Ovary (tissue), 10 donors: ENCODE measurements around the gene SNRNP48. TPM values are rescaled to one million over a fixed set of nuclear protein-coding genes. Genes with fewer than 3 reads are reported as not detected.

Source experiments
- DNase-seq, 5 donors: peaks; one replicate each; pipeline ENCODE4 v3.0.0-alpha.2; 2019 to 2020
- H3K27ac ChIP-seq, 2 donors: fragments of 200-600 bp; one replicate each; pipeline versions ENCODE4 v1.5.1 to v1.8.0; 2019 to 2022
- H3K27me3 ChIP-seq: fragments of 200-600 bp; one replicate; pipeline ENCODE4 v1.8.0; 2022
- H3K36me3 ChIP-seq: fragments of 200-600 bp; sonication (generic); one replicate; pipeline ENCODE4 v1.5.1; 2019
- H3K4me1 ChIP-seq: one replicate; pipeline ENCODE4 v1.8.1; 2013; ENCODE audit warnings: mild to moderate bottlenecking, moderate library complexity; ENCODE audit not compliant: insufficient read depth
- H3K4me3 ChIP-seq: fragments of 200-600 bp; sonication (generic); one replicate; pipeline ENCODE4 v1.5.1; 2017
- H3K9me3 ChIP-seq, 2 donors: fragments of 200-600 bp in 1 of 2; sonication (generic) in 1 of 2; one replicate each; pipeline versions ENCODE4 v1.5.1 to v1.8.1; 2013 to 2019; ENCODE audit warnings: mild to moderate bottlenecking in 1 of 2, moderate library complexity in 1 of 2
- EP300 ChIP-seq: sonication (generic); formaldehyde crosslinking; IDR thresholded peaks from one replicate; pipeline ENCODE4 v1.6.1; 2017; ENCODE audit warnings: antibody characterized with exemption
- POLR2A ChIP-seq: fragments of 450-650 bp; IDR thresholded peaks from one replicate; pipeline ENCODE4 v1.6.1; 2017; ENCODE audit warnings: antibody characterized with exemption, mild to moderate bottlenecking, moderate library complexity
- WGBS, 3 donors: extraction: QIAGEN DNeasy Blood & Tissue Kit in 1 of 3; methylation state at CpG; one replicate each; pipeline versions ENCODE4 v1.1.5 to v1.1.7; 2013 to 2017; 5-methylcytosine and 5-hydroxymethylcytosine counted together
- intact Hi-C, 4 donors: fragments of 100-400 bp; cut with DNase I; formaldehyde crosslinking; loops; one replicate each; pipeline versions ENCODE4 v1.11.0 to v1.15.1; 2022 to 2023
- long read RNA-seq, 3 donors: library from polyadenylated mRNA in 2 of 3; unstranded in 2 of 3; transcript quantifications; one replicate each; pipeline ENCODE4 v2.0.0 and lab custom pipeline, GENCODE V29; 2021 to 2026
- polyA plus RNA-seq, 2 donors: library from polyadenylated mRNA; stranded (reverse); fragments of 200-250 nt in 1 of 2; fragments of 350-450 nt in 1 of 2; fragmentation: Illumina TruSeq in 1 of 2; extraction: RNeasy Lipid Tissue Mini Kit (QIAGEN cat#74804) in 1 of 2; gene quantifications; one replicate each; pipeline ENCODE4 v1.2.3, GENCODE V29; 2013 to 2014
- total RNA-seq, 7 donors: library from RNA; depleted of rRNA in 2 of 7; stranded (reverse); fragments of >200 nt in 2 of 7; fragmentation: NEBNext Ultra II Directional in 3 of 7; extraction: Animal tissue kit (Norgen Biotek cat#: 25700) in 3 of 7; gene quantifications; one replicate each; pipeline versions ENCODE4 v1.1.0 to v1.2.4, GENCODE V29; 2016 to 2023
- TF ChIP-seq, protein P1 (sequence below), 3 donors: fragments of 450-650 bp in 2 of 3; fragments of 200-600 bp in 1 of 3; IDR thresholded peaks; one replicate each; pipeline versions ENCODE4 v1.5.1 to v1.8.0; 2016 to 2022; ENCODE audit warnings: antibody characterized with exemption in 3 of 3, mild to moderate bottlenecking in 1 of 3
- donor health status: DM: no; HTN: no; CAD: no; lungs with moderate emphysema.
- donor health status: DM: no; HTN: no; CAD: no.
- donor health status: Bipolar disorder and iron deficiency.
- donor health status: DM: yes; HTN: yes; CAD: no.
- donor health status: DM: no; HTN: no; CAD: no.
- donor health status: DM: yes; HTN: yes; CAD: no.

The SNRNP48 gene, protein sequence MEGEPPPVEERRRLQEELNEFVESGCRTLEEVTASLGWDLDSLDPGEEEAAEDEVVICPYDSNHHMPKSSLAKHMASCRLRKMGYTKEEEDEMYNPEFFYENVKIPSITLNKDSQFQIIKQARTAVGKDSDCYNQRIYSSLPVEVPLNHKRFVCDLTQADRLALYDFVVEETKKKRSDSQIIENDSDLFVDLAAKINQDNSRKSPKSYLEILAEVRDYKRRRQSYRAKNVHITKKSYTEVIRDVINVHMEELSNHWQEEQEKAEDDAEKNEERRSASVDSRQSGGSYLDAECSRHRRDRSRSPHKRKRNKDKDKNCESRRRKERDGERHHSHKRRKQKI
- 10 to 100 TPM in 6 of 7 donors, 1 to 10 TPM in 1; 8.6 to 19.6 (median 12.3) TPM for total RNA-seq
- 10 to 100 TPM in 1 of 2 donors, 1 to 10 TPM in 1; 9.8 to 11.7 TPM for polyA plus RNA-seq
- long read RNA-seq, donor 1, full-length matches to known transcripts: 1 of 9 reads
- long read RNA-seq, donor 1, partial matches to known transcripts: 5 of 9 reads
- long read RNA-seq, donor 1, other reads (novel, unspliced or antisense): 3 of 9 reads
- long read RNA-seq, donor 2: 0 reads
- long read RNA-seq, donor 3, full-length matches to known transcripts: 3 of 7 reads
- long read RNA-seq, donor 3, partial matches to known transcripts: 0 of 7 reads
- long read RNA-seq, donor 3, other reads (novel, unspliced or antisense): 4 of 7 reads

DNA sequence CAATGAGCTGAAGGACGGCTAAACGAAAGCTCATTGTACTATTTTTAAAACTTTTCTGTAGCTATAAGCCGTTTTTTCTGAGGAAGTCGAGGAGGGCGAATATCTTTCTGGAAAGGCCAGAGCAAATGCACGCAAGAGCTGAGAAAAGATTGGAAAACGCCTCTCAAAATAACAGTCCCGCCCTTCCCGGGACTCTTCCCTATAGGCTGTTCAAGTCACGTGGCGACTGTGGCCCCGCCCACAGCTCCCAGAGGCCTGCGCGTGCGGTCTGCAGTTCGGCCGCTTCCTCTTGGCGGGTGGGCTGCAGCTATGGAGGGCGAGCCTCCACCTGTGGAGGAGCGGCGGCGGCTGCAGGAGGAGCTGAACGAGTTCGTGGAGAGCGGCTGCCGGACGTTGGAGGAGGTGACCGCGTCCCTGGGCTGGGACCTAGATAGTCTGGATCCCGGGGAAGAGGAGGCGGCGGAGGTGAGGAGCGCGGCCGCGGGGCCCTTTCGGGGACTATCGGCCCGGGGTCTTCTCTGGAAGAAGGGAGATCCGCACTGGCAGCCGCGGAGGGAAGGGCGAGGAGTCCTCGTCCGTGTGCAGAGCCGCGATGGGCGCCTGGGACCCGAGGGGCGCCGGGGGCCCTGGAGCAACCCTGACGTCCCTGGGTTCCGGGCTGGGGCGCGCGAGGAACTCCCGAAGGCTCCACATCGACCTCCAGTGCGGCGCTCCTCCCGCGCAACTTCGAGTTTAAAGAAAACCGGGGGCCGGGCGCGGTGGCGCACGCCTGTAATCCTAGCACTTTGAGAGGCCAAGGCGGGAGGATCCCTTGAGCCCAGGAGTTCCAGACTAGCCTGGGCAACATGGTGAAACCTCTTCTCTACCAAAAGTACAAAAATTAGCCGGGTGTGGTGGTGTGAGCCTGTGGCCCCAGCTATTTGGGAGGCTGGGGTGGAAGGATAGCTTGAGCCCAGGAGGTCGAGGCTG, at the start of gene SNRNP48:
Gene SNRNP48, plus strand, starts transcription at position 250 of the 969 bp plus-strand sequence. Its CDS starts 60 bp downstream, at position 310.
- Histone ChIP-seq H3K4me1 (peaks cover 7% of the 10 kb centered on the region), H3K27me3 (no peaks in the 10 kb centered on the region), H3K4me3 (peak within 1 kb of the TSS; percentile 87), H3K36me3 (no peaks in the 10 kb centered on the region), H3K9me3 (no peaks in the 10 kb centered on the region), H3K27ac (peak within 1 kb of the TSS in 1 of 2 donors; percentile 81)
- WGBS, 3 donors: 0 to 1% (median 1%) methylated on average over 58 to 72 of the region's 72 CpGs
- intact Hi-C loops: loop anchor here in 2 of 4 donors (5.0 kb wide), 2 partner anchors 178 to 203 kb away; partner anchors contain the start of genes CAGE1 (in 1 of the 2) and RIOK1 (in 1 of the 2)
- TF ChIP-seq POLR2A: peak; percentile 40
- TF ChIP-seq, protein P1, sequence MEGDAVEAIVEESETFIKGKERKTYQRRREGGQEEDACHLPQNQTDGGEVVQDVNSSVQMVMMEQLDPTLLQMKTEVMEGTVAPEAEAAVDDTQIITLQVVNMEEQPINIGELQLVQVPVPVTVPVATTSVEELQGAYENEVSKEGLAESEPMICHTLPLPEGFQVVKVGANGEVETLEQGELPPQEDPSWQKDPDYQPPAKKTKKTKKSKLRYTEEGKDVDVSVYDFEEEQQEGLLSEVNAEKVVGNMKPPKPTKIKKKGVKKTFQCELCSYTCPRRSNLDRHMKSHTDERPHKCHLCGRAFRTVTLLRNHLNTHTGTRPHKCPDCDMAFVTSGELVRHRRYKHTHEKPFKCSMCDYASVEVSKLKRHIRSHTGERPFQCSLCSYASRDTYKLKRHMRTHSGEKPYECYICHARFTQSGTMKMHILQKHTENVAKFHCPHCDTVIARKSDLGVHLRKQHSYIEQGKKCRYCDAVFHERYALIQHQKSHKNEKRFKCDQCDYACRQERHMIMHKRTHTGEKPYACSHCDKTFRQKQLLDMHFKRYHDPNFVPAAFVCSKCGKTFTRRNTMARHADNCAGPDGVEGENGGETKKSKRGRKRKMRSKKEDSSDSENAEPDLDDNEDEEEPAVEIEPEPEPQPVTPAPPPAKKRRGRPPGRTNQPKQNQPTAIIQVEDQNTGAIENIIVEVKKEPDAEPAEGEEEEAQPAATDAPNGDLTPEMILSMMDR (IDR thresholded peaks at IDR 0.05): no peak
- DNase-seq: peak; percentile 94 to 97 (median 95)

DNA sequence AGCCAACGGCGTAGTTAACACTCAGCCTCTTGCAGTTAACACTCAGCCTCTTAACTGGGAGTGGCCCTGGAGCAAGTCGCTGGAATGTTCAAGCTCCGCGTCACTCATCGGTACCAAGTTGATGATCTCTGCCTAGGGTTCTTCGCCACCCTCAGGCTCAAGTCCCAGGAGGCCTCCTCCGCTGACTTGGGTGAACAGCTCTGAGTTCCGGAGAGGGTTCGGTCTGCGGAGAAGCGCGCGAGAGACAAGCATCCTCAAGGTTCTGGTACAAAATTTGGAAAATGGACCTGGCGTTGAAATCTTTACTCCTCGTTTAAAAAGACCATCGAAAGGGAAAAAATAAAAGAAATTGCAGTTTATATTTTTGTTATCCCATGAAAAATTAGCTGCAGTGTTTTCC, 49.4 kb upstream of the SNRNP48 start:
- H3K36me3 ChIP-seq: no peaks in the 10 kb centered on the region
- H3K4me1 ChIP-seq: peaks cover 3% of the 10 kb centered on the region
- no peak for DNase-seq
- no peaks in the 10 kb centered on the region for H3K27me3 ChIP-seq
- intact Hi-C loops: no loop called here
- H3K27ac ChIP-seq: no peak overlapping the region
- H3K9me3 ChIP-seq: no peaks in the 10 kb centered on the region
- 20 to 22% (median 20%) methylated on average over 17 of the region's 17 CpGs for WGBS, 3 donors
- no peak overlapping the region for H3K4me3 ChIP-seq
- TF ChIP-seq EP300 (no peak), POLR2A (no peak)
- TF ChIP-seq, protein P1 (IDR thresholded peaks at IDR 0.05): no peak

DNA sequence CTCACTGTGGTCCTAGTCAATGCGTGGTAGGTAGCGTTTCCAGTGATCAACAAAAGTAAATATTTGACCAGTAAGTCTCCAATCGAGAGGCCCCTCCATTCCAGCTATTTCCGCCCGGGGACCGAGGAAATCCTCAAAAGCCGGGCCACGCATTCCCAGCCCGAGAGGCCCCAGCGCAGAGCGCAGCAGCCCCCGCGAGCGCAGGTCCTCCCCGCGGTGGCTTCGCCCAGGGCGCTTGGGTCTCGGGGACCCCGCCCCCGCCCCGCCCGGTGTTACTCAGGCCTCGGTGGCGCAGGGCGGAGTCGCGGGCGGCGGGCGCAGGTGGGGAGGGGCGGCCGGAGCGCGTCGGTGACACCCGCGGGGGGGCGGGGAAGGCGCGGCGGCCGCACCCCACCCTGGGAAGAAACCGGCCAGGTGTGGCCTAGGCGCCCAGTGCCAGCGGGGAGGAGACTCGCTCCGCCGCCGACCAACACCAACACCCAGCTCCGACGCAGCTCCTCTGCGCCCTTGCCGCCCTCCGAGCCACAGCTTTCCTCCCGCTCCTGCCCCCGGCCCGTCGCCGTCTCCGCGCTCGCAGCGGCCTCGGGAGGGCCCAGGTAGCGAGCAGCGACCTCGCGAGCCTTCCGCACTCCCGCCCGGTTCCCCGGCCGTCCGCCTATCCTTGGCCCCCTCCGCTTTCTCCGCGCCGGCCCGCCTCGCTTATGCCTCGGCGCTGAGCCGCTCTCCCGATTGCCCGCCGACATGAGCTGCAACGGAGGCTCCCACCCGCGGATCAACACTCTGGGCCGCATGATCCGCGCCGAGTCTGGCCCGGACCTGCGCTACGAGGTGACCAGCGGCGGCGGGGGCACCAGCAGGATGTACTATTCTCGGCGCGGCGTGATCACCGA, 48.6 kb upstream of the SNRNP48 start, which contains the start of gene DSP:
Gene DSP, plus strand, starts transcription at position 497 of the 890 bp plus-strand sequence. Its CDS starts 245 bp downstream, at position 742.
- intact Hi-C loops: no loop called here
- TF ChIP-seq, protein P1 (IDR thresholded peaks at IDR 0.05): no peak
- TF ChIP-seq POLR2A: no peak
- no peak for TF ChIP-seq EP300
- peaks cover 3% of the 10 kb centered on the region for H3K4me1 ChIP-seq
- WGBS, 3 donors: 0 to 1% (median 0%) methylated on average over 43 to 105 of the region's 105 CpGs
- no peaks in the 10 kb centered on the region for H3K9me3 ChIP-seq
- DNase-seq: peak in 4 of 5 donors; percentile 10 to 38 (median 19)
- no peaks in the 10 kb centered on the region for H3K36me3 ChIP-seq
- no peak within 1 kb of the TSS for H3K27ac ChIP-seq
- H3K4me3 ChIP-seq: peak within 1 kb of the TSS; percentile 47
- no peaks in the 10 kb centered on the region for H3K27me3 ChIP-seq
